Measurements from ENCODE around the gene RTL10.
"Not testable (repeated sequence)": the region's sequence is repeated elsewhere in the genome, so short reads cannot be mapped to it uniquely, and the experiment has no call there.

Gene RTL10

DNA sequence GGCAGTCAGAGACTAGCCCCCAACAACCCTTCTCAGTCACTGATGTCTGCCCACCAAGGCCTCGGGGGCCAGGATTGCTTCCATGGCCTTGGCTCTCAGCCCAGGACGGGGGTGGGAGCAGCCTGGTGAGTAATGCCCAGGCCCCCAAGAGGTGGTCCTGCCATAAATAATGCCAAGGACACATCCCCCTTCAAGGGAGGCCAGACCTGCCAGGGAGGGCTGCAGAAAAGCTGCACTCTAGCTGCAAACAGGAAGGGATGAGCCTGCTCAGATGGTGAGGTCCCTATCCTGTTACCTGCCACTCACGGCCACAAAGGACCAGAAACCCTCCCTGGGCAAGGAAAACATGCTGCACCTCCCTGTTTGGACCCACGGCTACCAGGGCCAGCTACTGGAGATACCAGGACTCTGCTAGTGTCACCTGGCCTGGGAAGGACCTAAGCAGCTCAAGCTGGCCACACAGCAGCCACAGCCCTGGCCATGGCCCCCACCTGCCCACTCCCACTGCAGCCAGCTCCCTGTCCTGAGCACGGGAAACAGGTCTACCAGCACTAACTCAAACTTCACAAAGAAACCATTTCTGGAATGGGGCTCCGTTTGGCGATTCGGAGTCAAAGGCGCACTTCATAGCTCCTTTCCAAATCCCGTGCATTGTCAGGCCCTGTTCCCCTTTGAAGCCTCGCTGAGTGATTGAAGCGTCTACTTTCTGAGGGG, 12.1 kb downstream of the RTL10 start:
- DNase-seq: no peak

DNA sequence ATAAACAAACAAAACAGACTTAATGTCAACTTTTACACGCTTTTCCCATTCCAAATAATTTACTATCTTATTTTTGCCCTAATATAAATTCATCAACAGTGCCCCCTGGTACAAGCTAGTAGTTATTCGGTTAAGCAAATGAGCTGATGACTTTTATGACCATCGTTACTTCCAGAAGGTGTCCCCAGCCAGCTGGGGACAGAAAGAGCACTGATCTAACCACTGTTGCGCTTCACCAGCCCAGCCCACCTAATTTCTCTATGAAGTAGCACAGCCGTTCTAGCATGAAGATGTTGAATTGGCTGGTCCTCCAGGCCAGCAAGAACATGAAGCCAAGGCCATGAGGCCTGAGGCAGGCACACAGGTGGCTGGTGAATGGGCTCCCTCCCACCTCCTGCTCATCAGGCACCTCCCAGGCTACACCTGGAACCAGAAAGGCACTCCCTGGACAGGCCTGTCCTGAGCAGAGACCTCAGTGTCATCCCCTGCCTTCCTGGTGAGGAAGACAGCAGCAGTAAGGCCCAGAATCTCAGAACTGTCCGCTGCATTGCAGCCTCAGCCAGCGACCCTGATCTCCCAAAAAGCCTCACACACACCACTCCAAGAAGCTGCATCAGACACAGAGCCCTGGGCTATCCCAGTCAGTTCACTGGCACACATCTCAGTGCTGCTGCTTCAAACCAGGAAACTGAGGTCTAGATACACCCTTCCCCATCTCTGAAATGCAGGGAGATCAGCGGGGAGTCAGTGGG, 12.9 kb downstream of the RTL10 start:
- DNase-seq: no peak

DNA sequence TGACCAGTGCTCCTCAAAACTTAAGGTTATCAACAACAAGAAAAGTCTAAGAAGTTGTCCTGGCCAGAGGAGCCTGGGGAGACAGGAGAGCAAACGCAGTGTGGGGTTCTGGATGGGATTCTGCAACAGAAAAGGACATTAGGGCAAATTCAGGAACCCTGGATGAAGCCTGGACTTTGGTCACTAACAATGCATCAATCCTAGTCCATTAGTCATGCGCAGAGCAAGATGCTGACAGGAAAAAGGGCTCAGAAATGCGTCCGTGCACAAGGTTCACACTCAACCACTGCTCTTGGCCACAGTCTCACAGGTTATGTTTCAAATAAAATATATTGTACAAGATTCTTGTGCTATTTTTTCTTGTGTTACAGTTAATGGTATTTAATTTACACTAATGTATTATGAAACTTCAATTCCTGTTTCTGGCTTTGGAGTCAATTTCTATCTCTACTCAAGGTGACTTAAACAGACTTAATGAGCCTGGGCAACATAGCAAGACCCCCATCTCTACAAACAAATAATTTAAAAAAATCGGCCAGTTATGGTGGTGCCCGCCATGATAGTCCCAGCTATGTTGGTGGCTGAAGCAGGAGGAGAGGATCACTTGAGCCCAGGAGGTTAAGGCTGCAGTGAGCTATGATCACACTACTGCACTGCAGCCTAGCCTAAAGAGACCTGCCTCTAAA, 13.6 kb downstream of the RTL10 start:
- no peak for DNase-seq

DNA sequence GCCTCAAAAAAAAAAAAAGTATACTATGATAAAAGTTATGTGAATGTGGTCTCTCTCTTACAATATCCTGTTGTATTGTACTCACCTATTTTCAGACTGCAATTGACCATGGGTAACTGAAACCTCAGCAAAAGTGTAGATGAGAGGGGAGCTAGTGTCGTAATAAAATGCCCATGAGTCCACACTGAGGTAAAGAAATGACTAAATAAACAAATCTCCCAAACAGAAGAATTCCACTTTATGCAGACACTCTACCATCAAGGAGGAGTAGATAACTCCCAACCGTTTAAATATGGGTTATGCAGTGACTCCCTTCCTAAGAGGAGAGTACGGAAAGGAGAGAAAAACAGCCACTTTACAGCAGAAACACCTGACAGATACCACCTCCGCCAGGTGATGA, 14.6 kb downstream of the RTL10 start:
- DNase-seq: no peak

DNA sequence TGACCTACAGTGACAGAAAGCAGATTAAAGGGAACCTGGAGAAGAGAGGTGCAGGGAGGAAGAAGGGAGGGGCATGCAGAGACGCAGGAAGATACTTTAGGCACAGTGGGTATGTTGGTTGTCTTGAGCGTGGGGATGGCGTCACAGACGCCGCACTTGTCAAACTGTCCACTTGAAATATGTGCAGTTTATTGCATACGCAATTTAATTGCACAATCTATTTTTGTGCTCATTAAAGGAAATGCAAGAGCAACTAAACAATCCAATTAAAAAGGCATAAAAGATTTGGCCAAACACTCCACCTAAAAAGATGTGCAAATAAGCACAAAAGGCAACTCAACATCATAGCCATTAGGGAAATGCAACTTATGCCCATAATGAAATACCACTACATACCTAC, 16.8 kb downstream of the RTL10 start:
- no peak for DNase-seq

DNA sequence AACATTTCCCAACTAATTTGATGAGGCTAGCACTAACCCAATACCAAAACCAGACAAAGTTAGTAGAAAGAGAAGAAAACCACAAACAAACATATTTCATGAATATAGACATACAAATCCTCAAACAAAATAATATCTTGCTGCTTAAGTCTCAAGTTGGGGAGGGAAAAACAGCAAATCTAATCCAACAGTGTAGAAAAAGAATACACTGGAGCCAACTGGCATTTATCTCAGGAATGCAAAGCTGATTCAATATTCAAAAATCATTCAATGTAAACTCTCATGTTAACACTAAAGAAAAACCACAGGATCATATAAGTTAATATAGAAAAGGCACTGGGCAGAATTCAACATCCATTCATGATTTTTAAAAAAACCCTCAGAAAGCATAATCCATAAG, 18.2 kb downstream of the RTL10 start:
- no peak for DNase-seq

DNA sequence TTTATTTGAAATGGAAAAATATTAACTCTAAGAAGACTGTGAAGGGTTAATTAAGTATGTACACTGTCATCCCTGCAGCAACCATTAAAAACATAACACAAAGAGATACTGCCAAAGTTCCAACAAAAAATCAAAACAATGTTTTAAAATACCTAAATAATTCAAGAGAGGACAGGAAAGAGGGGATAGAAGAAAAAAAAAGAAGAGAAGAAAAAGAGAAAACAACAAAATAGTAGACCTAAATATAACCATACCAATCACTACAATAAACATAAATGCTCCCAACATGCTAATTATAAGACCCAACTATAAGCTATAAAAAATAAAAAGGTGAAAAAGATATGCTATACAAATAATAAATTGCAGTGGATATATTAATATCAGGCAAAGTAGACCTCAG, 20.1 kb downstream of the RTL10 start:
- DNase-seq: no peak

DNA sequence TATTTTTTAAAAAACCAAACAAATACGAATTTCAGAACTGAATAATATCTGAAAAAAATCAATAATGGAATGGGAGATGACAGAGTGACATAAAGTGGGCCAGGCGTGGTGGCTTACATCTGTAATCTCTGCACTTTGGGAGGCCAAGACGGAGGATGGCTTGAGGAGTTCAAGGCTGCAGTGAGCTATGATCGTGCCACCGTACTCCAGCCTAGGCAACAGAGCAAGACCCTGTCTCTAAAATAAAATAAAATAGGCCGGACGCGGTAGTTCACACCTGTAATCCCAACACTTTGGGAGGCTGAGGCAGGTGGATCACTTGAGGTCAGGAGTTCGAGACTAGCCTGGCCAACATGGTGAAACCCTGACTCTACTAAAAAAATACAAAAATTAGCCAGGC, 21.3 kb downstream of the RTL10 start:
- DNase-seq: not testable (repeated sequence)

DNA sequence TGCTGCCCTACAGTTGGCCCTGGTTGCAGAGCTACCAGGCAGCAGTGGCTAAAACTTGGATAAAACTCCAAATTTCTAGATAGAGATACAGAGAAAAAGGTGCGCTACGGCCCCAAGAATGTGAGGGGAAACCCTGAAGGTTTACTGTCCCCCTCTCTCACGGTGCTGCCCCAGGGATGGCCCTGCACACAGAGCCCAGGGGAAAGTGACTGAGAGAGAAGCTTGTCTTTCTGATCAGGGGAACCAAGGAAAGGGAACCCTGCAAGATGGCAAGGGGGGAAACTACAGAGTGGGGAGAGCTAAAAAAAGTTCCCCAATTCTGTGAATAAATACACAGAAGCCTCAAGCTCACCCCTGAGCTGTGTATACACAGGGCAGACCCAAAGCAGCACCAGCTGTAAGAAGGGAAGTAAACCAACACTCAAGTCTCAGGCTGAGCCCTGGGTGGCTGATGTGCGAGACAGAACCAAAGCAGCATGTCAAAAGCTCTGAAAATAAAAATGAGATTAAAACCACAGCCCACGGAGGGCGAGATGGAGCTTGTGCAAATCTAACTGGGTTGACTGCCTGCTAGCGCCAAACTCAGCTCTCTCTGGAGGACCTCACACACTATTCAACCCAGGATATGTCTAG, 22.1 kb downstream of the RTL10 start:
- DNase-seq: no peak

DNA sequence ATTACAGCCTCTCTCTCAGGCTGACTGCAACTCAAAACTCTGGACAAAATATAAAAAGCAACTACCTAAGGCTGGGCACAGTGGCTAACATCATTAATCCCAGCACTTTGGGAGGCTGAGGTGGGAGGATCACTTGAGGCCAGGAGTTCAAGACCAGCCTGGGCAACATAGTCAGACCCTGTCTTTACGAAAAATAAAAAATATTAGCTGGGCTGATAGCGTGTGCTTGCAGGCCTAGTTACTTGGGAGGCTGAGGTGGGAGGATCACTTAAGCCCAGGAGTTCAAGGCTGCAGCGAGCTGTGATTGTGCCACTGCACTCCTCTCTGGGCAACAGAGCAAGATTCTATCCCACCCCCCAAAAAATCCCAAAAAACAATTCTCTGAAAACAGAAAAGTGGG, 22.7 kb downstream of the RTL10 start:
- not testable (repeated sequence) for DNase-seq

DNA sequence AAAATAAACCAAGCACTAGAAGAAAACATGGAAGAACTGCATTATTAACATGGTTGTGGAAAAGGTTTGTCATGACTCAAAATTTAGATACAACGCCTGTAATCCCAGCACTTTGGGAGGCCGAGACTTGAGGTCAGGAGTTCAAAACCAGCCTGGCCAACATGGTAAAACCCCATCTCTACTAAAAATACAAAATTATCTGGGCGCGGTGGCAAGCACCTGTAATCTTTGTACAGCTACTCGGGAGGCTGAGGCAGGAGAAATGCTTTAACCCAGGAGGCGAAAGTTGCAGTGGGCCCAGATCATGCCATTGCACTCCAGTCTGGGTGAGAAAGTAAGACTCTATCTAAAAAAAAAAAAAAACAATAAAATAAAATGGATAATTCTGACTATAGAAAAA, 23.7 kb downstream of the RTL10 start:
- no peak for DNase-seq

DNA sequence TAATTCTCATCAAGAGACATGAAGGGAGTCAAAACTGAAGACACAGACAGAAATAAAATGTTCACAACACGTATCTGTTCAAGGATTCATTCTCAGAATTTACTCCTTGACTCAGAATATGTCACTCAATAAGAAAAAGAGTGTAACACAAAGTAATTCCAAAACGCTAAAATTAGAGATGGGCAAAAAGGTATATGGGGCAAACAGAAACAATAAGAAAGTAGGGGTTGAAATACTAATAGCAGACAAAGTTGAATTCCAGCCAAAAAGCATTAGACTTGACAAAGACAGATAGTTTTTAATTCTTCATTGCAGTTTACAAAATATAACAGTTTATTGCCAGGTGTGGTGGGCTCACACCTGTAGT, 26.7 kb downstream of the RTL10 start:
- no peak for DNase-seq

DNA sequence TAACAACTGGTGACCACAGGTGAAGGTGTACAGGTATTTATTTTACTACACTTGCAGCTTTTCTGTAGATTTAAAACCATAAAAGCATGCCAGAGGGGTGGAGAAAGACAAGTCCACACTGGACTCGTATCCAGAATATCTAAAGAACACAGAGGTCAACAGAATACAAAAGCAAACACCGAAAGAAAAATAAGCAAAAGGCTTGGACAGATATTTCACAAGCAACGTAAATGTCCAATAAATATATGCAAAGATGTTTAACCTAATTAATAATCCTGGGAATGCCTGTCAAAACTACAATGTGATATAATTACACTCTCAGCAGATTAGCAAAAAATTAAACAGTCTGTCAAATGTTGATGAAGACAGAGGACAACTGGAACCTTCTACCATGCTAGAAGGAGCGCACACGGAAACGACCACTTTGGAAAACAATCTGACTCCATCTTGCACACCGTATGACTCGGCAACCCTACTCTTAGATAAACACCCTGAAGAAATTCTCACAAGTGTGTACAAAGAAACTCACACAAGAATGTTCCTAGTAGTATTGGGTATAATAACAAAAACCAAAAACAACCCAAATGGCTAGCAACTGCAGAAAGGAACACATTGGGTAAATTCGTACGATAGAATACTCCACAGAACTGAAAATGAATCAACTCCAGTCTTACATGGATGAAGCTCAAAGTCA, 27.2 kb downstream of the RTL10 start:
- no peak for DNase-seq

DNA sequence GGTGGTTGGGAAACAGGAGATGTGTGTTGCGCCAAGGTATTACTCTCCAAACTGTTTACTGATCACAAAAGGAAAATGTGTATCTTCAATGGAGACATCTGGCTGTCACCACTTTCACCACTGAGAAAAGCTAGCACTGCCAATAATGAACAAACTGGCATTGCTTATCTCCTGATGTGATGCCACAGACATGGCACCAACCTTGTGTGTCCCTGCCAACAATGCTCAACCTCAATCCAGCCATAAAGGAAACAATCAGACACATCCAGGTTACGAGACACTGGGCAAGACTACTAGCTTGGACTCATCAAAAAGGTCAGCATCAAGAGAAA, 28.1 kb downstream of the RTL10 start:
- DNase-seq: no peak

DNA sequence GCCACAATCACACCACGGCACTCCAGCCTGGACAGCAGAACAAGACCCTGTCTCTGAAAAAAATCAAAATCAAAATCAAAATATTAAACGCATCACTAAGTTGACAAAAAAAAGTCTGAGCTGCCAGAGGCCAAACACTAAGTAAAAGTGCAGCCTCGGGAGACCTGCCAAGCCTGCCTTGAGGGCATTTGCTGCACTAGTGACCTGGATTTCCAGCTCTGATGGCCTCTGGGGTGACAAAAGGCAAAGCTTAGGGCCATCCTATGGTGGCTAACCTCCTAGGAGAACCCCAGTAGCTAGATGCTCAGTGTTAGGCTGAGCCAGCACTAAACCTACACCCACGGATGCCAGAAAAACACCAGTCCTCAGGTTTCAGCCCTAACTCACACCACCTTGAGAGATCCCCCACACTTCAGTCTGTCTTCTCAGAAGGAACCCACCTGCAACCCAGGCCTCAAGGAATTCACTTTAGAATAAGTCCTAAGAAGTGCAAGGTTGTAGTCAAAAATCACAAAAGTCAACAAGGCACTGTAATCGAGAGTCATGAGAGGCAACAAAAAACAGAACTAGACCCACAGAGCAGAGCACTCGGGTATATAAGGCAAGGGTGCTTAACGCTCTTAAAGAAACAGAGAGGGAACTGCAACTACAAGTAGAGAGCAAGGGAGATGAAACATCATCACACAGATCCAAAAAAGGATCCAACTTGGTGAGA, 28.6 kb downstream of the RTL10 start:
- DNase-seq: no peak

DNA sequence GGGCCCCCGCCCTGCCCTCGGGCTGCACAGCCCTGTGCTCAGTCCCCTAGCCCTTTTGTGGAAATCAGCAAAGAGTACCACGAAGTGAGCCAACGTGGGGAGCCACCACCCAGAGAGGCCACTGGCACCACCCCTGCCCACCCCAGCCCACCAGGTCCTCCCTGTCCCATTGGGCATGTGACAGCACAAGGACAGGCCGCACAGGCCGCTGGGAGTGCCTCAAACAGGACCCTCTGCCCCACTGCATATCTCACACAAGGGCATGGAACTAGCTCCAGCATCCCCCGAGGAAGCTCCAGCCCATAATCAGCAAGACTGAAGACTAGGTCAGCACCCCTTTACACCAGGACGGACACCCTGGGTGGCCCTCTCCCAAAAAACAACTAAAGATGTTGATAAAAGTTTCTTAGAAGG, 29.7 kb downstream of the RTL10 start:
- DNase-seq: no peak

DNA sequence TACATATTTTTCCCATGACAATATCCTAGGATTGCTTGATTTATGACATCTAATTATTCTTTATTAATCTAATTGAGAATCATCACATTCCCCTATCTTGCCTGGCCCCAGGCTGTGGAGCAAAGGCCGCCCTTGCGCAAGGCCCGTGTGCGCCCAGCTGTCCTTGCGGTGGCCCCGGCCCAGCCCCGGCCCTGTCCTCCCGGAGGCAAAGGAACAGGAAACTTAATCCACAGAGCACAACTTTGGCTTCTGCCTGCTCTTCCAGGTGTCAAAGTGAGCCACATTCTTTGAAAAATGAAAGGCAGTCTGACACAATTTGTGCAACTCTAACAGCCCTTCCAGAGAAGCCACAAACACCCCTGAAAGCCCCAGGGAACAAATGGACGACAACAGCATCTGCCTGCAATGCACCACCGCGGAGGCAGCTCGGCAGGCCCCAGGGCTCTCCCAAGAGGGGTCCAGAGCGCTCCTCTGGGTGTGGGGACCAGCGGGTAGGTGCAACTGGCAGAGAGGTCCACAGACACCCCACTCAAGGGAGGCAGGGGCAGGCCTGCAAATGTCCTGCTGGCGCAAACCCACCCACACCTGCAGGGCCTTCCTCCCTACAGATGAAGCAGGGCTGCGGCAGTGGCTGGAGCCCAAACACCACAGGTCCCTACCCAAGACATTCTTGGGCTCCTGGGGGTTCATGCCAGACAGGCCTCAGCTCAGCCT, 30.3 kb downstream of the RTL10 start:
- DNase-seq: no peak

DNA sequence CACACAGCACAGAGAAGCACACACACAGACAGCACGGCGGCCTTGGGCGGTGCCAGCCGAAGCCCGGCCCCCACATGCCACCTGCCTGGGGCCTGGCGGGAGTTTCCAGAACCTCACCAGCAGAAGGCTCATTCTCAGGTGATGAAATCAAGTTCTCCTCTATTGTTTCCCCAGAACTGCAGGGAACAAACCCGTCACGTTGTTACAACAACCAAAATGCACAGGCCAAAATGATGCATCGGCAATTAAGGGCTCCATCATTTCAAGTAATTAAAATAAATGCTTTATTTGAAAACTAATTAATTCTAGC, 30.8 kb downstream of the RTL10 start:
- DNase-seq: no peak

DNA sequence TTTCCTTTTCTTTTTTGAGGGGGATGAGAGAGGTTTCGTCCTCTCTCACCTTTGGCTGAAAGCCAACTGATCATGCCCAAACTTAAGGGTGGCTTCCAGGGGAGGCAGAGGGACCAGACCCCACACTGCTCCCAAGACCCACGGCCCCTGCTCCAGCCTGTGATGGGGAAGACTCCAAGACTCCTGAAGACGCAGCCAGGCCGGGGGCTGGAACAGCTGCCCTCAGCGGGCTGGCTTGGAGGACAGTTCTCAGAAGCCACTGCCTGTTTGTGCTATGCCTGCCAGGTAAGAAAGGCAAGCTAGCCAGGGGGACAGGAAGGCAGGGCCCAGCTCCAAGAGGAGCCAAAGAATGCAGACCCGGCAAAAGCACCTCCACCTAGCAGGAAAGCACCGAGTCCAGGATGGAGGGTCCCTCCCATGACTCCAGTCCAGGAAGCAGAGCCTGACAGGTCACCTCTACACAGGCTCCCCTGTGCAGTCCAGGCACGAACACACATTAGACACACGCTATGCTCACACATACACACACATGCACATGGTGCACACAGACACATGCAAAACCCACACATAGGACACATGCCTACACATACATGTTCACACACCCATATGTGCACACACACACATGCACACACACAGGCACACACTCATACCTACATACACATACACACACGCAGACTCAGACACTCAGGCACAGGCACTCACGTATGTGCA, 31.3 kb downstream of the RTL10 start:
- no peak for DNase-seq

DNA sequence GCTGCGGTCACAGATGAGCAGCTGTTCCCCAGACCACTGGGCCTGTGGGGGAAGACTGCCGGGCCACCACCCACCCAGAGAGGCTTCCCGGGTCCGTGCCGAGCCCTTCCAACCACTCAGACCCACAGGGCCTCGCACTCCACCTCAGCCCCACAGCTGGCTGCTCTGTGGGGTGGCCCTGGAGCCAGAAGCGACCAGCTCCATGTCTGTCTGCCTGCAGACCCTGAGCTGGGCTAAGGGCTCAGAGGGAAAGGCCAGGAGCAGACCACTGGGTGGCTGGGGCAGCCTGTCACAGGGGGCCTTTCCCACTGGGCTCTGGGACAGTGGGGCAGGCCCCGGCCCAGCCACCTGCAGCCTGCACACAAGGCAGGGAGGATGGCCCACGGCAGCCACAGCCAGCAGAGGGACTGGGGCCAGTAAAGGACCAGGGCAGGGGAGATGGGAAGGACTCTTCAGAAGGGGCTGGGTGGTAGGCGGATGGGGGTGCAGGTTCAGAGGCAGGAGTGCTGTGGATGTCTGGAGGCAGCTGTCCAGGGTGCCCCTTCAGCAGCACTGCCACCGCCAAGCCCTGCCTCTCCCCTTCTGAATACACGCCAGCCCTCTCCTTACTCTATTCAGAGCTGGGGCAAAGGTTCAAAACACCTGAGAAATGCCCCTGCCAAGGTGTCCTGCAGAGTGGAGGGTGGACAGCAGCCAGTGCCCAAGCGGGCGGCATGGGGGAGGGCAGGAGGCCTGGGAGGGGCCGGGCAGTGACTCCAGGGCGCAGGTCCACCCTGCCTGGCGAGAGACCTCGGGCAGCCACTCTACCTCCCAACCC, 32.2 kb downstream of the RTL10 start:
- no peak for DNase-seq
